ENCODE results near the gene GRIK1. TPM values are rescaled to one million over a fixed set of nuclear protein-coding genes. Genes with fewer than 3 reads are reported as not detected.

GRIK1 gene
- total RNA-seq, 1 experiment from 2014 or later: not detected

- Histone ChIP-seq H3K27me3 (ENCODE audit: control insufficient read depth, insufficient read depth, low read length) (no peaks in the 10 kb centered on the region), H3K36me3 (replicated peaks; ENCODE audit: control insufficient read depth, insufficient read depth, low read length) (no peaks in the 10 kb centered on the region), H3K4me3 (ENCODE audit: insufficient read depth, low read depth, low read length) (no peak overlapping the region)
- DNase-seq: no peak
Measured at GRCh38 chr21:29658934-29659203, 280.9 kb downstream of the GRIK1 start.

GRCh38 chr21:29658177-29658933 lies 281.4 kb downstream of the GRIK1 start:
- DNase-seq: no peak
- H3K27me3 ChIP-seq (ENCODE audit: control insufficient read depth, insufficient read depth, low read length): no peaks in the 10 kb centered on the region
- H3K4me3 ChIP-seq (ENCODE audit: insufficient read depth, low read depth, low read length): no peak overlapping the region
- no peaks in the 10 kb centered on the region for H3K36me3 ChIP-seq (replicated peaks; ENCODE audit: control insufficient read depth, insufficient read depth, low read length)

DNA sequence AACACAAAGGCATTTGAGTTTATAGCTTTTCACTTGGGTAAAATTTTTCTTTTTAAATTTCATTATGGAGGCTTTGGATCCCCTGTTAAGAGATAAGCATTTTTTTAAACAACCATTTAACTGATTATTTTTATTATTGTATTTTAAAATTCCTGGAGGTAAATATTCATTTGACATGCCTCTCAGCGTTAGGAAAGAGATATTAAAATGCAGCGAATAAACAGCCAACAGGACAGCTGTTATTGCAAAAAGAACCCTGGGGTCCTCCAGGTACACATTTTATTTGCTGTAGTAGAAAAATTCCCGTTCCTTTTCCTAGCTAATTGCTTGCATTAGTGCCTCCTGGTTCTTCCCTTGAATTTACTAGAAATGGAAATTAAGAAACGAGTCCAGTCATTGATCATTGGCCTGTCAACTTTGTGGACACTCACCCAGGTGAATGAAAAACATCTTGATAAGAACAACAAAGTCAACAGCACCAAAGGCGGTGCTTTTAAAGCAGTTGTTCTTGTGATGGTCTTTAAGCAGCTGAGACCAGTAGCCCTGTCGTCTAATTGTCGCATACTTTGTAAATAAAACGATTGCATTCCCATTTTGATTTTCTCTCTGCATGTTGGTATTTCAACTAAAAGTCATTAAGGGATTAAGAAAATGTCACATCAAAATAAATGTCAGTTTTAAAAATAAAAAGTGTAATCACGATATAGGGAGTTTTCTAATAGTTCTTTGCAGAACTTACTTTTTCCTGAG lies 282.4 kb downstream of the GRIK1 start:
- no peaks in the 10 kb centered on the region for H3K27me3 ChIP-seq (ENCODE audit: control insufficient read depth, insufficient read depth, low read length)
- no peak for DNase-seq
- H3K36me3 ChIP-seq (replicated peaks; ENCODE audit: control insufficient read depth, insufficient read depth, low read length): no peaks in the 10 kb centered on the region
- H3K4me3 ChIP-seq (ENCODE audit: insufficient read depth, low read depth, low read length): no peak overlapping the region

DNA sequence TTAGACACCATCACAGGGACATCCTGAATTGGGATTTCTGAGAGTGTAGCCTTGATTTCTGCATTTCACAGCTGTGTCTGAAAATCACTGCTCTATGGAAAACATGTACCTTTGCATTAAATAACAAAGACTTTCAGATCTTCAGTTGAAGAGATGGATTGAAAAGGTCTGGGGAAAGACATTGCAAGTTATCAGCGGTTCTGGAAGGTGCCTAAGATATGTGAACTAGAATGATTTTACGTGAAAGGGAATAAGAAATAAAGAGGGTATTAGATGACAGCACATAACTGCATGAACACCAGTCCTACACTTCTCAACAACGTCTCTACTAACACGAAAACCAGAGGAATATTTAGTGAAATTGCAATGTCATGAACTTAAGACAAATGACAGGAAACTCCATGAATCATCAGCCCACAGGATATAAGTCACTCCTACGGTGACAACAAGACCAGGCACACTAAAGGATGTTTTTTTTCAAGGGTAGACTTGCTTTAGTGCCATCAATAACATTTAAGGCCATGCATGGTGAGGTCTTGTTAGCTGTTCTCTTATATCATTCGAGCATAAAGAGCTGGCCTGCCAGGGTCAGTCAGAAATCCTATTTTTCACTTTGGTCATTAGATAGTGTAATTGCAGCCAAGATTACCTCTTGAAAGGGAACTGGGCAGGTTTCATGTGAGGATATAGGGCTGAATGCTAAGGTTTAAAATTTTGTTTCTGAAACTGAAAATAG lies 283.1 kb downstream of the GRIK1 start:
- Histone ChIP-seq H3K27me3 (ENCODE audit: control insufficient read depth, insufficient read depth, low read length) (no peaks in the 10 kb centered on the region), H3K36me3 (replicated peaks; ENCODE audit: control insufficient read depth, insufficient read depth, low read length) (no peaks in the 10 kb centered on the region), H3K4me3 (ENCODE audit: insufficient read depth, low read depth, low read length) (no peak overlapping the region)
- DNase-seq: no peak

- Histone ChIP-seq H3K27me3 (ENCODE audit: control insufficient read depth, insufficient read depth, low read length) (no peaks in the 10 kb centered on the region), H3K36me3 (replicated peaks; ENCODE audit: control insufficient read depth, insufficient read depth, low read length) (no peaks in the 10 kb centered on the region), H3K4me3 (ENCODE audit: insufficient read depth, low read depth, low read length) (no peak overlapping the region)
- no peak for DNase-seq
Measured at GRCh38 chr21:29655577-29655976, 284.2 kb downstream of the GRIK1 start.

- Histone ChIP-seq H3K4me3 (ENCODE audit: insufficient read depth, low read depth, low read length) (no peak overlapping the region), H3K36me3 (replicated peaks; ENCODE audit: control insufficient read depth, insufficient read depth, low read length) (no peaks in the 10 kb centered on the region), H3K27me3 (ENCODE audit: control insufficient read depth, insufficient read depth, low read length) (no peaks in the 10 kb centered on the region)
- no peak for DNase-seq
Measured at GRCh38 chr21:29654855-29655254, 284.9 kb downstream of the GRIK1 start.

- Histone ChIP-seq H3K36me3 (replicated peaks; ENCODE audit: control insufficient read depth, insufficient read depth, low read length) (no peaks in the 10 kb centered on the region), H3K4me3 (ENCODE audit: insufficient read depth, low read depth, low read length) (no peak overlapping the region)
- DNase-seq: no peak
Measured at GRCh38 chr21:29654203-29654602, 285.6 kb downstream of the GRIK1 start.

DNA sequence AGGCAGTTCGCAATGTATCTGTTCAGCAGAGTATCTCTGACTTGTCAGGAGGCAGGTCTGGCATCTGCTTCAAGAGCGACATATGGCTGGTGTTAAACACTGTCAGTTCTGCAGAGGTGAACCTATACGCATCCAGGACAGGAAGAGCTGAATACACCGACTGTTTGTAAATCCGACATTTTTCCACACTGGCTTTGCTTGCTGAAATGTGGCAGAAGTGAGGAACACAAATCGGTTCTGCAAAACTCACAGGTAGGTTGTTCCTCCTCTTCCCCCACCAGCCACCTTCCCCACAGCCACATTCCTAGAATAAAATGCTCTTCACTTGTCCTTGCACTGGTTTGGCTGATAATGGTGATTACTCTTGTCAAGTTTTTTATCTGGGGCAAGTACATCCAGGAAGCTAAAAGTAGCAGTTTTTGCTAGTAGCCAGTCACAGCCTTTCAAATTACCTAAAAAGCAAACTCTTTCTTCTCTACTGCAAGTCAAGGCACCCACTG lies 289.2 kb downstream of the GRIK1 start:
- Histone ChIP-seq H3K4me3 (ENCODE audit: insufficient read depth, low read depth, low read length) (no peak overlapping the region), H3K27me3 (ENCODE audit: control insufficient read depth, insufficient read depth, low read length) (no peaks in the 10 kb centered on the region), H3K36me3 (replicated peaks; ENCODE audit: control insufficient read depth, insufficient read depth, low read length) (no peaks in the 10 kb centered on the region)
- DNase-seq: no peak

More at GRCh38 chr21:29654203-29654602, 285.6 kb downstream of the GRIK1 start:
- H3K27me3 ChIP-seq (ENCODE audit: control insufficient read depth, insufficient read depth, low read length): no peaks in the 10 kb centered on the region

DNA sequence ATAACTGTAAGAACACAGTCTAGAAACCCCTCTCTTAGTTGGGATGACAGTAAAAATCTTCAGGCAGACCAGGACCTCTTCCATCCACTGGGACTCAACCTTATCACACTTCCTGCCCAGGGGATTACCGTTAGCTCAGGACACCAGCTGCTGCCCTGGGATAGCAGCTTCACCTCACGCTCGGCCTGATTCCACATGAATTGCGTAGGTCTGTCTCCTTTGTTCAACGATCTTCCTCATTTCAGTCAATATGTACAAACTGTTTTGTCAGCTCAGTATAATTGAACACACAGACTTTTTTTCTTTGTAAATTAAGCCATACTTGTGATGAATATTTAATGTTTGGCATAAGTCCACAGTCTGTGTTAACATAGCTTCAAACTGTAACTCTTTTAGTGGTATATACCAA lies 290.4 kb downstream of the GRIK1 start:
- Histone ChIP-seq H3K36me3 (replicated peaks; ENCODE audit: control insufficient read depth, insufficient read depth, low read length) (no peaks in the 10 kb centered on the region), H3K27me3 (ENCODE audit: control insufficient read depth, insufficient read depth, low read length) (no peaks in the 10 kb centered on the region), H3K4me3 (ENCODE audit: insufficient read depth, low read depth, low read length) (no peak overlapping the region)
- DNase-seq: no peak

DNA sequence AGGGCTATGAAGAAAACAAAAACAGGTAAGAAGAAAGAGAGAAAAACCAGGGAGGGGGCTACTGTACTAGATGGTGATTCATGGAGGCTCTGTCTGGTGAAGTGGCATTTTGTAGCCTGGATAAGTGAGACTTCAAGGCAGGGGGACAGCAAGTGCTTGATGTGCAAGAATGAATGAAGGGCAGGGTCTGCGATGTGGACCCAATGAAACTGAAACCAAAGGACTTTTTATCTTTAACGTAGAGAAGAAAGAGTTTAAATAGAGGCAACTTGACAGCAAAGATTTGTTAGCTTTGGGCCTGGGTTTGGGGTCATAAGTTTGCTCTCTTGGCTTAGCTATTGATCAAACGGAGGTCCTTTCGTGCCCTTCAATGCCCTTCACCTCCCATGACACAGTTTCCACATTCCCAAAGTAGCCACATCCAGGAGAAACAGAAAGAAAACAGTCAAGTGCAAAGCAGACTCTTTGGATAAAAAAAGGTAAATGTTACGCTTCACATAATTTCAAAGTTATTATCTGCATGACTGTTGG lies 291.0 kb downstream of the GRIK1 start:
- no peaks in the 10 kb centered on the region for H3K36me3 ChIP-seq (replicated peaks; ENCODE audit: control insufficient read depth, insufficient read depth, low read length)
- H3K27me3 ChIP-seq (ENCODE audit: control insufficient read depth, insufficient read depth, low read length): no peaks in the 10 kb centered on the region
- no peak for DNase-seq
- H3K4me3 ChIP-seq (ENCODE audit: insufficient read depth, low read depth, low read length): no peak overlapping the region

DNA sequence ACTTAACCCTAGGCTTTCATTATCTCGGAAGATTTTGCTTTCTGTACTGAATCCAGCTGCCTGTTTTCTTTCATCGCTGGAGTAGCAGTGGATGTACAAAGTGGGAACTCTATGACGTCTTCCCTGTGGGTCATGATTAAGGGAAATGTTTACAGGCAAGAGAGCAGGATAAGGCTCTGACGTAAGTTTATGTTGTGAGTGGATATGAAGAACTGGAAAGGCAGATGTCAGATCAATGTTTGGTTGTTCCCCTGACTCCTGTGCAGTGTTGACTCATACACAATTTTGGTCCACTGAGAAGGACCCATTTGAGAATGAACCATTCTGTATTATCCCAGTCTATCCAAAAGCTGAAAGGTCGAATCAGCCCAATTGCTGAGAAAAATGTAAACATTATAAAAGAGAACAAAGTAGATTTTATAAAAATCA lies 292.4 kb downstream of the GRIK1 start:
- Histone ChIP-seq H3K36me3 (replicated peaks; ENCODE audit: control insufficient read depth, insufficient read depth, low read length) (no peaks in the 10 kb centered on the region), H3K27me3 (ENCODE audit: control insufficient read depth, insufficient read depth, low read length) (no peaks in the 10 kb centered on the region), H3K4me3 (ENCODE audit: insufficient read depth, low read depth, low read length) (no peak overlapping the region)
- DNase-seq: no peak

DNA sequence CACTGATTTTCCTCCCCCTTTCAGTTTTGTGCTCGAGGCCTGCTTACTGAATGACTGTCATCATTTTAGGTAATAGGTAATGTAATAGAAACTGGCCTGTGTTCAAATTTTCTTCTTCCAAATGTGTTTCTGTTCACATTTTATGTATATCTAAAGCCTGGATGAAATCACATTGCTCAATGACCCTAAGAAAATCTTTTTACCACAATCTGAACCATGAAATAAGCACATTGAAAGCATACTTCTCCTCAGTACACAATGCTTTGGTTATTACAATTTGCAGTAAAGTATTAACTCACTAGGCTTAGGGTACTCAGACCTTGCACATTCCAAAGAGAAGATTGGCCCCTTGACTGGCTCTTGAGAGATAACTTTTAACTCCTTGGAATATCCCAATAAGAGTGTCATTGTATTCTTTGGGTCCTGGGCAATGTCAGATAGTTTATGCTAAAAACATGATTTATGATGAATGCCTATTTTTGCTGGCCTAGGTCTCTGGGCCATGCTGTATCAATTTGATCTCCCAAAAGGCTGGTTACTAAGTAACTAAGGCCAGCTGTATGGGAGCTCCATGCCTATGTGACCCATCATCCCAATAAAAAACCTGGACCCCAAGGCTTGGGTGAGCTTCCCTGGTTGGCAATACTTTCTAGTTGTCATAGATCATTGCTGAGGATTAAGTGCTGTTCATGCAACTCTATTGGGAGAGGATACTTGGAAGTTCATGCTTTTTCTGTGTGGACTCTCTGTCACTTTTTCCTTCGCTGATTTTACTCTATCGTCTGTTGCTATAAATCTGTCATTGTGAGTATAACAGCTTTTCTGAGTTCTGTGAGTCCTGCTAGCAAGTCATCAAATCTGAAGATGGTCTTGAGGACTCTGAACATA lies 293.9 kb downstream of the GRIK1 start:
- H3K4me3 ChIP-seq (ENCODE audit: insufficient read depth, low read depth, low read length): no peak overlapping the region
- DNase-seq: no peak

DNA sequence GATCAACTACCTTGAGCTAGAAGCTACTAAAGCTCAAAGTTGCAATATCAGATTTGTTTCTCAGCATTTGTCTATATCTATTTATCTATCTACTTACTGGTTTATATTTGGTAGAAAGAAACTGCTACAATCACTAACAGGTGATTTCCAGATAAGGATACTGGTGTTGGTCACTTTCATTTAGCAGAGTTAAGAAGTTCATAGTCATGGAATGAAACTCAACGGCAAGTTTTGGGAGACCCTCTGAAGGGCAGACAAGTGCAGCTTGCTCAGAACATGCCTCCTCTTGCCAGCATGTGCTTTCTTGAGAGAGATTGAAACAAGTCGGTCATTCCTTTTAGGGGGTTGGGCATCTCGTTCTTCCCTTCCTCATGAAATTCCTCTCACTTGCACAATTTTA lies 296.5 kb downstream of the GRIK1 start:
- H3K4me3 ChIP-seq (ENCODE audit: insufficient read depth, low read depth, low read length): no peak overlapping the region
- DNase-seq: no peak
- no peaks in the 10 kb centered on the region for H3K36me3 ChIP-seq (replicated peaks; ENCODE audit: control insufficient read depth, insufficient read depth, low read length)
- no peaks in the 10 kb centered on the region for H3K27me3 ChIP-seq (ENCODE audit: control insufficient read depth, insufficient read depth, low read length)

More for the DNA sequence above, 293.9 kb downstream of the GRIK1 start:
- Histone ChIP-seq H3K36me3 (replicated peaks; ENCODE audit: control insufficient read depth, insufficient read depth, low read length) (no peaks in the 10 kb centered on the region), H3K27me3 (ENCODE audit: control insufficient read depth, insufficient read depth, low read length) (no peaks in the 10 kb centered on the region)
